WTC11 (cell line): Measurements from ENCODE around the gene GPR176. TPM values are rescaled to one million over a fixed set of nuclear protein-coding genes. Genes with fewer than 3 reads are reported as not detected.

Experiments
- ATAC-seq: fragments of 200-7000 bp; cut with Tn5 transposase; 2 replicates; pipeline ENCODE4 v1.10.0; 2021; ENCODE audit warnings: mild to moderate bottlenecking, moderate library complexity
- CTCF ChIA-PET: fragments of 300-600 bp; sonication (Branson Sonifier 250); formaldehyde crosslinking; loops from one replicate; lab custom pipeline; 2021; ENCODE audit warnings: antibody characterized with exemption; lab: Charles Lee
- POLR2A ChIA-PET: fragments of 350-600 bp; sonication (Branson Sonifier 250); formaldehyde crosslinking; loops from one replicate; lab custom pipeline; 2021; ENCODE audit warnings: antibody characterized with exemption; lab: Charles Lee
- DNase-seq: peaks from one replicate; pipeline ENCODE4 v3.0.0; 2021; ENCODE audit warnings: low spot score
- H3K27ac Mint-ChIP-seq: 2 replicates; pipeline ENCODE4 v1.8.0; 2021; ENCODE audit warnings: mixed read lengths
- H3K27me3 Mint-ChIP-seq: 2 replicates; pipeline ENCODE4 v1.8.0; 2021; ENCODE audit warnings: low read depth, mild to moderate bottlenecking, moderate library complexity, mixed read lengths
- H3K36me3 Mint-ChIP-seq: 2 replicates; pipeline ENCODE4 v1.8.0; 2021; ENCODE audit warnings: mixed read lengths
- H3K4me1 Mint-ChIP-seq: 2 replicates; pipeline ENCODE4 v1.8.0; 2022; ENCODE audit warnings: mixed read lengths
- H3K4me3 Mint-ChIP-seq: 2 replicates; pipeline ENCODE4 v1.8.0; 2021; ENCODE audit warnings: mild to moderate bottlenecking, moderate library complexity, mixed read lengths
- H3K9me3 Mint-ChIP-seq: 2 replicates; pipeline ENCODE4 v1.8.0; 2021; ENCODE audit warnings: mixed read lengths
- CREB1 ChIP-seq: sonication (generic); formaldehyde crosslinking; IDR thresholded peaks from 2 replicates; pipeline ENCODE4 v1.8.0; 2023; ENCODE audit warnings: mild to moderate bottlenecking, missing genetic modification reagents
- HMGA2 ChIP-seq: fragments of 250-450 bp; sonication (Bioruptor Pico); IDR thresholded peaks from 2 replicates; pipeline ENCODE4 v1.4.0; 2021; ENCODE audit warnings: mild to moderate bottlenecking, moderate library complexity
- IRF2 ChIP-seq: sonication (generic); formaldehyde crosslinking; IDR thresholded peaks from 2 replicates; pipeline ENCODE4 v1.8.0; 2022; ENCODE audit warnings: low read depth, missing genetic modification reagents, borderline replicate concordance
- KAT7 ChIP-seq: sonication (generic); formaldehyde crosslinking; IDR thresholded peaks from 2 replicates; pipeline ENCODE4 v1.8.1; 2023; ENCODE audit warnings: missing genetic modification reagents, mild to moderate bottlenecking, borderline replicate concordance
- NR2C2 ChIP-seq: sonication (generic); formaldehyde crosslinking; IDR thresholded peaks from 2 replicates; pipeline ENCODE4 v1.8.0; 2022; ENCODE audit warnings: mild to moderate bottlenecking, missing genetic modification reagents
- OVOL2 ChIP-seq: fragments of 250-450 bp; sonication (Bioruptor Pico); IDR thresholded peaks from 2 replicates; pipeline ENCODE4 v1.9.0; 2021; ENCODE audit warnings: mild to moderate bottlenecking, borderline replicate concordance
- TEAD1 ChIP-seq: sonication (generic); formaldehyde crosslinking; IDR thresholded peaks from 2 replicates; pipeline ENCODE4 v1.8.0; 2022; ENCODE audit warnings: mild to moderate bottlenecking, missing genetic modification reagents
- TEAD4 ChIP-seq: sonication (generic); formaldehyde crosslinking; IDR thresholded peaks from 2 replicates; pipeline ENCODE4 v1.8.0; 2022; ENCODE audit warnings: mild to moderate bottlenecking, missing genetic modification reagents
- USF1 ChIP-seq: sonication (generic); formaldehyde crosslinking; IDR thresholded peaks from 2 replicates; pipeline ENCODE4 v1.8.0; 2022; ENCODE audit warnings: mild to moderate bottlenecking, missing genetic modification reagents
- ZMAT4 ChIP-seq: fragments of 250-450 bp; sonication (Bioruptor Pico); IDR thresholded peaks from 2 replicates; pipeline ENCODE4 v1.9.0; 2021; ENCODE audit warnings: mild to moderate bottlenecking
- ZNF263 ChIP-seq: sonication (generic); formaldehyde crosslinking; IDR thresholded peaks from 2 replicates; pipeline ENCODE4 v1.8.1; 2022; ENCODE audit warnings: low read depth, mild to moderate bottlenecking, moderate library complexity, missing genetic modification reagents
- ZNF396 ChIP-seq: fragments of 250-450 bp; sonication (Bioruptor Pico); IDR thresholded peaks from 2 replicates; pipeline ENCODE4 v1.8.0; 2021; ENCODE audit warnings: mild to moderate bottlenecking, moderate library complexity, borderline replicate concordance
- ZNF423 ChIP-seq: fragments of 250-450 bp; sonication (Bioruptor Pico); IDR thresholded peaks from 2 replicates; pipeline ENCODE4 v2.1.2; 2022; ENCODE audit warnings: mild to moderate bottlenecking, moderate library complexity
- ZNF512 ChIP-seq: sonication (generic); formaldehyde crosslinking; IDR thresholded peaks from 2 replicates; pipeline ENCODE4 v1.8.1; 2022; ENCODE audit warnings: missing genetic modification reagents, borderline replicate concordance
- total RNA-seq: library from RNA; stranded (reverse); gene quantifications from 3 replicates; pipeline ENCODE4 v1.2.3, GENCODE V29; 2021
- TF ChIP-seq, protein P1 (sequence below): sonication (generic); formaldehyde crosslinking; IDR thresholded peaks from 2 replicates; pipeline ENCODE4 v1.8.0; 2023; ENCODE audit warnings: mild to moderate bottlenecking, missing genetic modification reagents
- TF ChIP-seq, protein P2 (sequence below): sonication (generic); formaldehyde crosslinking; IDR thresholded peaks from 2 replicates; pipeline ENCODE4 v1.8.1; 2023; ENCODE audit warnings: mild to moderate bottlenecking, missing genetic modification reagents, moderate library complexity
- TF ChIP-seq, protein P3 (sequence below): sonication (generic); formaldehyde crosslinking; IDR thresholded peaks from 2 replicates; pipeline ENCODE4 v1.8.0; 2022; ENCODE audit warnings: mild to moderate bottlenecking, missing genetic modification reagents
- TF ChIP-seq, protein P4 (sequence below): sonication (generic); formaldehyde crosslinking; IDR thresholded peaks from 2 replicates; pipeline ENCODE4 v1.8.1; 2023; ENCODE audit warnings: mild to moderate bottlenecking, missing genetic modification reagents, moderate library complexity
- TF ChIP-seq, protein P5 (sequence below): sonication (generic); formaldehyde crosslinking; conservative IDR thresholded peaks from 2 replicates; pipeline ENCODE4 v1.8.1; 2023; ENCODE audit warnings: mild to moderate bottlenecking, low read depth, missing genetic modification reagents, moderate library complexity
- TF ChIP-seq, protein P6 (sequence below): sonication (generic); formaldehyde crosslinking; IDR thresholded peaks from 2 replicates; pipeline ENCODE4 v1.8.1; 2022; ENCODE audit warnings: mild to moderate bottlenecking, missing genetic modification reagents, moderate library complexity, borderline replicate concordance

Gene GPR176
- total RNA-seq, 1 experiment from 2014 or later = 117 TPM

DNA sequence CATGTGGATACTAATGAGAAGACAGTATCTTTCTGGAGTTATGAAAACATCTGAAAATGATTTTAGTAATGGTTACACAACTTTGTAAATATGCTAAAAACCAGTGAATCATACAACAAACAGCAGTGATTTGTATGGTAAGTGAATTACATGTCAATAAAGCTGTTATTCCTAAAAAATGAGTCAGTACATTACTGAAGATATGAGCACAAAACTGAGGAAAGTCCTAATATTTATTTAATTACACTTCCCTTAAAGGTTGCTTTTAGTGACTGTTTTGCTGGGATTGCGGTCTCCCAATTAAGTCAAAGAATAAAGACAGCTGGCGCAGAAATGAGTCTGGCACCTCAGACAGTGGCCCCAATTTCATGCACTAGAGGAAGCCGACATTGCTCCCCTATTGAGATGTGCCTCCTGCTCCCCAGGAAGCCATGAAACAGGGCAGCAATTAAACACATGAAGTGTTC lies 86.5 kb downstream of the GPR176 start (continued):
- TF ChIP-seq, protein P1, sequence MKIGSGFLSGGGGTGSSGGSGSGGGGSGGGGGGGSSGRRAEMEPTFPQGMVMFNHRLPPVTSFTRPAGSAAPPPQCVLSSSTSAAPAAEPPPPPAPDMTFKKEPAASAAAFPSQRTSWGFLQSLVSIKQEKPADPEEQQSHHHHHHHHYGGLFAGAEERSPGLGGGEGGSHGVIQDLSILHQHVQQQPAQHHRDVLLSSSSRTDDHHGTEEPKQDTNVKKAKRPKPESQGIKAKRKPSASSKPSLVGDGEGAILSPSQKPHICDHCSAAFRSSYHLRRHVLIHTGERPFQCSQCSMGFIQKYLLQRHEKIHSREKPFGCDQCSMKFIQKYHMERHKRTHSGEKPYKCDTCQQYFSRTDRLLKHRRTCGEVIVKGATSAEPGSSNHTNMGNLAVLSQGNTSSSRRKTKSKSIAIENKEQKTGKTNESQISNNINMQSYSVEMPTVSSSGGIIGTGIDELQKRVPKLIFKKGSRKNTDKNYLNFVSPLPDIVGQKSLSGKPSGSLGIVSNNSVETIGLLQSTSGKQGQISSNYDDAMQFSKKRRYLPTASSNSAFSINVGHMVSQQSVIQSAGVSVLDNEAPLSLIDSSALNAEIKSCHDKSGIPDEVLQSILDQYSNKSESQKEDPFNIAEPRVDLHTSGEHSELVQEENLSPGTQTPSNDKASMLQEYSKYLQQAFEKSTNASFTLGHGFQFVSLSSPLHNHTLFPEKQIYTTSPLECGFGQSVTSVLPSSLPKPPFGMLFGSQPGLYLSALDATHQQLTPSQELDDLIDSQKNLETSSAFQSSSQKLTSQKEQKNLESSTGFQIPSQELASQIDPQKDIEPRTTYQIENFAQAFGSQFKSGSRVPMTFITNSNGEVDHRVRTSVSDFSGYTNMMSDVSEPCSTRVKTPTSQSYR (CRISPR knock-in tag) = no peak
- no peak for TF ChIP-seq HMGA2 (CRISPR knock-in tag)
- no peak for TF ChIP-seq NR2C2 (CRISPR knock-in tag)
- no peak for TF ChIP-seq ZNF263 (CRISPR knock-in tag)
- no peak for TF ChIP-seq ZNF396 (CRISPR knock-in tag)
- TF ChIP-seq, all 79 proteins: peak for 0

- peaks cover 3% of the 10 kb centered on the region; the same call in 1 of the 2 replicates for H3K36me3 Mint-ChIP-seq
- CTCF ChIA-PET = no interaction called here
- H3K9me3 Mint-ChIP-seq = 0 out of 2 replicates have a peak, but pooled peaks cover 3% of the 10 kb centered on the region
- H3K4me1 Mint-ChIP-seq = peaks cover 50% of the 10 kb centered on the region
- no peak for DNase-seq
- H3K27ac Mint-ChIP-seq = peak overlapping the region; percentile 12; the same call in 1 of the 2 replicates
- TF ChIP-seq ZNF423 (CRISPR knock-in tag) (no peak), IRF2 (CRISPR knock-in tag) (no peak), CREB1 (CRISPR knock-in tag) (no peak), OVOL2 (CRISPR knock-in tag) (no peak), TEAD1 (CRISPR knock-in tag) (no peak), ZNF512 (CRISPR knock-in tag) (no peak), USF1 (CRISPR knock-in tag) (no peak), ZNF263 (CRISPR knock-in tag) (no peak), KAT7 (CRISPR knock-in tag) (no peak), TEAD4 (CRISPR knock-in tag) (no peak), ZMAT4 (CRISPR knock-in tag) (no peak)
- TF ChIP-seq, protein P2, sequence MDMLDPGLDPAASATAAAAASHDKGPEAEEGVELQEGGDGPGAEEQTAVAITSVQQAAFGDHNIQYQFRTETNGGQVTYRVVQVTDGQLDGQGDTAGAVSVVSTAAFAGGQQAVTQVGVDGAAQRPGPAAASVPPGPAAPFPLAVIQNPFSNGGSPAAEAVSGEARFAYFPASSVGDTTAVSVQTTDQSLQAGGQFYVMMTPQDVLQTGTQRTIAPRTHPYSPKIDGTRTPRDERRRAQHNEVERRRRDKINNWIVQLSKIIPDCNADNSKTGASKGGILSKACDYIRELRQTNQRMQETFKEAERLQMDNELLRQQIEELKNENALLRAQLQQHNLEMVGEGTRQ = no peak
- TF ChIP-seq, protein P3, sequence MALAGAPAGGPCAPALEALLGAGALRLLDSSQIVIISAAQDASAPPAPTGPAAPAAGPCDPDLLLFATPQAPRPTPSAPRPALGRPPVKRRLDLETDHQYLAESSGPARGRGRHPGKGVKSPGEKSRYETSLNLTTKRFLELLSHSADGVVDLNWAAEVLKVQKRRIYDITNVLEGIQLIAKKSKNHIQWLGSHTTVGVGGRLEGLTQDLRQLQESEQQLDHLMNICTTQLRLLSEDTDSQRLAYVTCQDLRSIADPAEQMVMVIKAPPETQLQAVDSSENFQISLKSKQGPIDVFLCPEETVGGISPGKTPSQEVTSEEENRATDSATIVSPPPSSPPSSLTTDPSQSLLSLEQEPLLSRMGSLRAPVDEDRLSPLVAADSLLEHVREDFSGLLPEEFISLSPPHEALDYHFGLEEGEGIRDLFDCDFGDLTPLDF (CRISPR knock-in tag) = no peak
- TF ChIP-seq, protein P4, sequence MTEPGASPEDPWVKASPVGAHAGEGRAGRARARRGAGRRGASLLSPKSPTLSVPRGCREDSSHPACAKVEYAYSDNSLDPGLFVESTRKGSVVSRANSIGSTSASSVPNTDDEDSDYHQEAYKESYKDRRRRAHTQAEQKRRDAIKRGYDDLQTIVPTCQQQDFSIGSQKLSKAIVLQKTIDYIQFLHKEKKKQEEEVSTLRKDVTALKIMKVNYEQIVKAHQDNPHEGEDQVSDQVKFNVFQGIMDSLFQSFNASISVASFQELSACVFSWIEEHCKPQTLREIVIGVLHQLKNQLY = no peak
- TF ChIP-seq, protein P5, sequence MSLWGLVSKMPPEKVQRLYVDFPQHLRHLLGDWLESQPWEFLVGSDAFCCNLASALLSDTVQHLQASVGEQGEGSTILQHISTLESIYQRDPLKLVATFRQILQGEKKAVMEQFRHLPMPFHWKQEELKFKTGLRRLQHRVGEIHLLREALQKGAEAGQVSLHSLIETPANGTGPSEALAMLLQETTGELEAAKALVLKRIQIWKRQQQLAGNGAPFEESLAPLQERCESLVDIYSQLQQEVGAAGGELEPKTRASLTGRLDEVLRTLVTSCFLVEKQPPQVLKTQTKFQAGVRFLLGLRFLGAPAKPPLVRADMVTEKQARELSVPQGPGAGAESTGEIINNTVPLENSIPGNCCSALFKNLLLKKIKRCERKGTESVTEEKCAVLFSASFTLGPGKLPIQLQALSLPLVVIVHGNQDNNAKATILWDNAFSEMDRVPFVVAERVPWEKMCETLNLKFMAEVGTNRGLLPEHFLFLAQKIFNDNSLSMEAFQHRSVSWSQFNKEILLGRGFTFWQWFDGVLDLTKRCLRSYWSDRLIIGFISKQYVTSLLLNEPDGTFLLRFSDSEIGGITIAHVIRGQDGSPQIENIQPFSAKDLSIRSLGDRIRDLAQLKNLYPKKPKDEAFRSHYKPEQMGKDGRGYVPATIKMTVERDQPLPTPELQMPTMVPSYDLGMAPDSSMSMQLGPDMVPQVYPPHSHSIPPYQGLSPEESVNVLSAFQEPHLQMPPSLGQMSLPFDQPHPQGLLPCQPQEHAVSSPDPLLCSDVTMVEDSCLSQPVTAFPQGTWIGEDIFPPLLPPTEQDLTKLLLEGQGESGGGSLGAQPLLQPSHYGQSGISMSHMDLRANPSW (CRISPR knock-in tag) = no peak
- TF ChIP-seq, protein P6, sequence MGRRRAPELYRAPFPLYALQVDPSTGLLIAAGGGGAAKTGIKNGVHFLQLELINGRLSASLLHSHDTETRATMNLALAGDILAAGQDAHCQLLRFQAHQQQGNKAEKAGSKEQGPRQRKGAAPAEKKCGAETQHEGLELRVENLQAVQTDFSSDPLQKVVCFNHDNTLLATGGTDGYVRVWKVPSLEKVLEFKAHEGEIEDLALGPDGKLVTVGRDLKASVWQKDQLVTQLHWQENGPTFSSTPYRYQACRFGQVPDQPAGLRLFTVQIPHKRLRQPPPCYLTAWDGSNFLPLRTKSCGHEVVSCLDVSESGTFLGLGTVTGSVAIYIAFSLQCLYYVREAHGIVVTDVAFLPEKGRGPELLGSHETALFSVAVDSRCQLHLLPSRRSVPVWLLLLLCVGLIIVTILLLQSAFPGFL (CRISPR knock-in tag) = no peak
- H3K4me3 Mint-ChIP-seq = no peak overlapping the region
- H3K27me3 Mint-ChIP-seq = no peaks in the 10 kb centered on the region
- POLR2A ChIA-PET = no interaction called here
- no peak for ATAC-seq
Measured at GRCh38 chr15:39830166-39830565, 89.9 kb downstream of the GPR176 start.
